GM04504 (cell line): ENCODE measurements around the gene YWHAH.

Experiments
- DNase-seq: peaks from one replicate; pipeline ENCODE4 v3.0.0-alpha.2; 2012; ENCODE audit warnings: low read depth

The YWHAH gene

DNA sequence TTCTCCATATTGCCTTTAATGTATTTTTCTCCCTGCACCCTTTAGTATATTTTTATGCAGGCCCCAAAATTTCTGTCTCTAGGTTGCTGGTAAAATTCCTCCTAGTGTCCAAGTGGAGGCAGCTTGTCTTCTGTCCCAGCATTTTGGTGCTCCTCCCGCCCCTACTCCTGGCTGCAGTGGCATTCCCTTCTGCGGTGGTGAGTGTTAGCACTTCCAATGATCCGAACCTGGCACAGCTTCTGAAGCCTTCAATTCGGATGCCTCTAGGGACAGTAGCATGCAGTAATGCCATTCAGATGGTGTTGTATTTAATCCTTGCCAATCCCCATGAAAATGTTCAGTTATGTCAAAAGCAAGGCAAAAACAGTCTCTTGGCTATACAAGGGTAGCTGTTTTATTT lies 5.9 kb downstream of the YWHAH start:
- no peak for DNase-seq

DNA sequence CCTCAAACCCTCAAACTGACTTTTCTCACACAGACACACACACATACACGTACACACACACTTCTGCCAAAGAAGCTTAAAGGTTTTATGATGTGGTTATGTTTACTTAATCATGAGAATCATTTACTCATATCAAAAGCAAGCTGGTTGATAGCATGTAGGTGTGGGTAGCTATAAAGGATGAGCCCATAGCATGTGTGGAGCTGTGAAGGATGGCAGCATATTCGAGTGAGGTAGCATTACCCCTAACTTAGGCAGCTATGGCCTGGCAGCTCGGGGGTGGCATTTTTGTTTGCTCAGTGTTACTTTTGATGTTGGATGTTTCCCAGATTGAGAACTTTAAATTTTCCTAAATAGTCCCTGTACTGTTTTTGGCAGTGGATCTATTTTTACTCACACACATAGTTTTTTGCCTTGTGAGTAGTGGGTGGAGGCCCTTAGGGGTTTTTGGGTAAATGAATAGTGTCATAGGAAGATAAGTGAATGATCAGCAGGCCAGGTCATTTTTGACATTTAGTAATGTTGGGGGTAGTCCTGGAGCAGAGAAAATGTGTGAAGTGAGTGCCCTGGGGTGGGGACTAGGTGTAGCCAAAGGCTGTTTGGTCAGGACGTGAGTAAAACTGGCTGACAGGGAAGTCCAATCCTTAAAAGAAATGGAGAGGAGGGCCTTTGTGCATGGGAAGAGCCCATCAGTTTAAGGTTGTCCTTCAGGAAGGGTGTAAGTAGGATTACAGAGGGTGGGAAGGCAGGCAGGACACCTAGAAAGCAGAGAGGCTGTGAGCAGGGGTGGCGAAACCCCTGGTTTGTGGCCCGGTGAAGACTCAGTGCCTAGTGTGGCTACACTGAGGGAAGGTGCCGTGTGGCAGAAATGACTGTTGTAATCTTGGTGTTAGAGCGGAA lies 7.1 kb downstream of the YWHAH start:
- DNase-seq = no peak

DNA sequence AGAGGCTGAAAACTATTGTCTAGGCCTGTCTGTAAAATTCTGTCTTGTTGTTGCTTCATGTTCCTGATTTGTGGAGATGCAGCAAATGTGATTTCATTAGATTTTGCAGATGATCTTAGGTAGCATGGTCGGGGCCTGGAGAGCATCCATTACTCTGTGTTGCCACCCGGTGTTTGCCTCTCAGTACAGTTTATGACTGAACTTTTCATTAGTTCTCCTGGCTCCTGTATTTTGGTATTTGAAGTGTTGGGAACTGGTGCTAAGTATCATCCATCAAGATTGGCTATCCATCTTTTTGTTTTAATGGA lies 7.7 kb downstream of the YWHAH start:
- DNase-seq = no peak

DNA sequence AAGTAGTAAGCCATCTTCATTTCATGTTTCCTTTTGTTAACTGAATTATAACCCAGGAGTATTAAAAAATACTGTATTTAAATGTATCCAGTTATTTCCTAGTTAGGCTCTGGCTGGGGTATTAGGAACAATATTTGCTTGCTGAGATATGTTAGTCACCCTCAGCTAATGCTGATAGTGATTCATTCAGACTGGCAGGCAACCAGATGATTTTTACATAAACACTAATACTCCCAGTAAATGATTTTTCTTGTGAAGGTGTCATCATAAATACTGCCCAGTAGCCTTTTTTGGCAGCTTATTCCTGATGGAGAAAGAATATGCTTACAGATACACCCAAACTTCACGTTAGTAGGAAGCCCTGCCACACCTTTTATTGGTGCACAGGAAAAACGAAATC lies 8.1 kb downstream of the YWHAH start:
- peak; percentile 76 for DNase-seq

DNA sequence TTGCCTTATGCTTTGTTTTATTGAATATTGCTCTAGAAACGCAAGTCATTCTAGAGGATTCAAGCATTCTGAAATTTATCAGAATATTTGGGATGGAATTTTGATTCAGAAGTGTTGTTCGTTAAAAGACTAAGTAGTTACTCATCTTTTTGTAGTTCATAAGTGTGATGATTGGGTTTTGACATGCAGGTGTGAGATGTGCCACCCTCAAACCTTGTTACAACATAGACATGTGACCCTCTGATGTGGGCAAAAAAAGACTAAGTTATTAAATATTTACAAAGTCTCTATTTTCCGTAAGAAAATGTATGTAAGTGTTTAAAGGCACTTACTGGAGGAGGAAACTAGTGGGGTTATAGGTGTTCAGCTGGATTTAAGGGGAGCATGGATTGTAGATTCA lies 8.9 kb downstream of the YWHAH start:
- DNase-seq = no peak

DNA sequence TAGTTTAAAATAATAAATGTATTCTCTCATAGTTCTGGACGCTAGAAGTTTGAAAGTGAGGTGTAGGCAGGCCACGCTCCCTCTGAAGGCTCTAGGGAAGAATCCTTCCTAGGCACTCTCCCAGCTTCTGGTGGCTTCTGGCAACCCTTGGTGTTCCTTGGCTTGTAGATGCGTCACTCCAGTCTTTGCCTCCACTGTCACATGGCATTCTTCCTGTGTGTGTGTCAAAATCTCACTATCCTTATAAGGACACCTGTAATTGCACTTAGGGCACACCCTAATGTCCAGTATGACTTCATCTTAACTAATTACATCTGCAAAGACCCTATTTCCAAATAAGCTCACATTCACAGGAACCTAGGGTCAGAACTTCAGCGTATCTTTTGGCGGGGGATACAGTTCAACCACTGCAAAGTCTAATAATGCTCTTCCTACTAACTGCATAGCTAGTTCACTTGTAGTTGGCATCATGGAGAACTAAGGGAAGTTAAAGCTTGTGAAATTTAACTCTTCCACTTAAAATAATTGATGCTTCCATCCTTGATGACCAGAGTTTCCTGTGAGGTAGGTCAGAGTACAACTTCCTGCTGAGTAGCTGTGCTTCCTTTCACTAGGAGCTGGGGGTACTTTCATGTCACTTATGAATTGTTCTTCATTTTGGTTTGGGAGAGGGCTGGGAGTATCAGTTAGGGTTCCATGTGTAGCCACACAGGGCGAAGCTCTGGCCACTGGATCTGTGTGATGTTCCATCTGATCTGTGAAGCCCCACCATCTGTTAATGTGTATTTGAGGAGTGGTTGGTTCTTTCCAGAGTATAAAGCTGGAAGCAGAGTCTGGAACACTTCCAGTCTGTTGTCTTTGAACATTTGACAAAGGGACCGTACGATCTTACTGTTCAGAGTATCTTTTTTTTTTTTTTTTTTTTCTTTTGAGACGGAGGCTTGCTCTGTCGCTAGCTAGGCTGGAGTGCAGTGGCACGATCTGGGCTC lies 10.5 kb downstream of the YWHAH start:
- no peak for DNase-seq

DNA sequence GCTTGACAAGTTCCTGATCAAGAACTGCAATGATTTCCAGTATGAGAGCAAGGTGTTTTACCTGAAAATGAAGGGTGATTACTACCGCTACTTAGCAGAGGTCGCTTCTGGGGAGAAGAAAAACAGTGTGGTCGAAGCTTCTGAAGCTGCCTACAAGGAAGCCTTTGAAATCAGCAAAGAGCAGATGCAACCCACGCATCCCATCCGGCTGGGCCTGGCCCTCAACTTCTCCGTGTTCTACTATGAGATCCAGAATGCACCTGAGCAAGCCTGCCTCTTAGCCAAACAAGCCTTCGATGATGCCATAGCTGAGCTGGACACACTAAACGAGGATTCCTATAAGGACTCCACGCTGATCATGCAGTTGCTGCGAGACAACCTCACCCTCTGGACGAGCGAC lies 12.0 kb downstream of the YWHAH start:
- no peak for DNase-seq

DNA sequence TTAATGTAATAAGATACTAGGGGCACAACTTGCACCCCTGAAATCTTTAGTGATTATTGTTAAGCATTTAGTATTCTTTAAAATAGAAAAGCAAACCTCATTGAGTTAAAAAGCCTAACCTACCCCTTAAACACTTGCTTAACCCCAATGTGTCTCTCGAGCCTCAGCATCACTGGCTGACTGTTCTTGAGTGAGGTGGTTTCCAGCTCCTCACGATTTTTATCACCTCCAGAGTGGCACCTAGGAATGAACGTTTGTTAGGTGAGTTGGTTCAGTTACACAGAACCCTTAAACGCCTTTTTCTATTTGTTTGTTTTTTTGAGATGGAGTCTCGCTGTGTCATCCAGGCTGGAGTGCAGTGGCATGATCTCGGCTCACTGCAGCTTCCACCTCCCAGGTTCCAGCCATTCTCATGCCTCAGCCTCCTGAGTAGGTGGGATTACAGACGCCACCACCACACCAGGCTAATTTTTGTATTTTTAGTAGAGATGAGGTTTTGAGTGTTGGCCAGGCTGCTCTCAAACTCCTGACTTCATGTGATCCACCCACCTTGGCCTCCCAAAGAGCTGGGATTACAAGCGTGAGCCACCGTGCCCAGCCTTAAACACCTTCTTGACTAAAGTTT lies 13.7 kb downstream of the YWHAH start:
- DNase-seq = no peak

DNA sequence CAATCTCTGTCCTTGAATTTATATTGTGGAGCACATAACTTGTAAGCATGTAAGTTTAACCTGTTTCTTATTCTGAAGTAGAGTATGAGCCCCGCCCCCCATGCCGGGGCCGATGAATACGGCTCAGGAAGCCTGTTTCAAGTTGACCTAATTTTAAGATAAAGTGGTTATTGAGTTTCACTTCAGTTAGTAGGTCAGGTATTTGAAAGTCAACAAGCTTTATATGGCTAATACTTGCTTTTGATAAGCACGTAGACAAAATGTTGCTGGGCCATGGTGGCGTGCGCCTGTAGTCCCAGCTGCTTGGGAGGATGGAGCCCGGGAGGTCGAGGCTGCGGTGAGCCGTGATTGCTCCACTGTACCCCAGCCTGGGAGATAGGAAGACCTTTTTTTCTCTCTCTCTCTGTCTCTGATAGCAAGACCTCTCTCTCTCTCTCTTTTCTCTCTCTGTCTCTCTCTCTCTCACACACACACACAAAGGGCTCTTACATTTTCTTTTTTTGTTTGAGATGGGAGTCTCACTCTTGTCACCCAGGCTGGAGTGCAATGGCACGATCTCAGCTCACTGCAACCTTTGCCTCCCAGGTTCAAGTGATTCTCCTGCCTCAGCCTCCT lies 14.4 kb downstream of the YWHAH start:
- no peak for DNase-seq

DNA sequence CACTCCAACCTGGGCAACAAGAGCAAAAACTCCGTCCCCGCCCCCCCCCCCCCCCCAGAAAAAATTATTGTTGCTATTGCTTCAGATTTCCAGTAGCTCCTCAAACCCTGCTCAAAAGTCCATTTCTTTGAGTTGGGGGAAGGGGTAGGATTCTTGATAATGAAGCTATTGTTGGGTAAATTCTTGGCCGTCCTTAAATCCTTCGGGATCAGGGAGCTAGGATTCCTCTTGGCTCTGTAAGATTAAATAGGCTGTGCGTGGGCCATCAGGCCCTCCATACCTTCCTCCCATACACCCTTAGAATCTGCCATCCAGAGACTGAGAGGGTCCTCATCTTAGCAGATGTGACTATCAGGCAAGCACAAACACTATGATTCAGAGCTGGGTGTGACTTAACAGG lies 16.4 kb downstream of the YWHAH start:
- no peak for DNase-seq

DNA sequence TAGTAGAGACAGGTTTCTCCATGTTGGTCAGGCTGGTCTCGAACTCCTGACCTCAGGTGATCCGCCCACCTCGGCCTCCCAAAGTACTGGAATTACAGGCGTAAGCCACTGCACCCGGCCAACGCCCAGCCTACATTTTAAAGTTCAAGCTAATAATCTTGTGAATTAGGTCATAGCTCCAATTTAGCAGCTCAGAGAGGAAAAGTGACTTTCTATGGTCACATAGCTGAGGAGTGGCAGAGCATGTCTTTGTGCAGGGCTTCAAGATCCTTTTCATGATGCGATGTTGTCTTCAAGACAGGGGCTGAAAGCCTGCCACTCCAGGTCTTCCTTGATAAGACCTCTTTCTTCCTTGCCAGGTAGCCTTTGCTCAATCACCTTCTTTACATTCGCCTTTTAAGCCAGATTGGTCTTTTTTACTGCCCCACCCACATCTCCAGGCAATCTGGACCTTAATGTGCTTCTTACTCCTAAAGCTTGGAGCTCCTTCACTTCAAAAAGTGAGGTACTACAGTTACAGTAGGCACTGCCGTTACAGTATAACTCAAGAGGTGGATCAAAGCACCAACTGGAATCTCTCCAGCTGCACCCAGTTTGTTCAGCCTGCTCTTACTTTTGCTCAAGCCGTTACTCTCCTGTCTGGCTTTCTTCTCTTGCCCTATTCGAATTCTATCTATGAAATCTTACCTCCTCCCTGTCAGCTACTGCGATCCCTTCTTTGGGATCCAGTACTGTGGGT lies 18.2 kb downstream of the YWHAH start:
- no peak for DNase-seq

DNA sequence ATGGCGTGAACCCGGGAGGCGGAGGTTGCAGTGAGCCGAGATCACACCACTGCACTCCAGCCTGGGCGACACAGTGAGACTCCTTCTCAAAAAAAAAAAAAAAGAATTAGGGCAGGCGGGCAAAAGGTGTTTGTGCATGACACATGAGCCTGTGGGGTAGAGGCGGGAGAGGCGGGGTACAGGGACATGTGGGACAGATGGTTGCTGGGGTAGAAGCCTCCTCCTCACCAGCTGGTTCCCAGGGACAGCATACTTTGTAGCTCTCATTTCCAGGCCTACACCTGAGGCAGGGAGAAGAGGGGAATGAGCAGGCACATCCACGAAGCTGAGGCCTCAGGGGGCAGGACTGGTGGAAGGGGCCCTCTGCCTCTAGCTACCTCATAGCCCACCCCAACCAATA lies 23.7 kb downstream of the YWHAH start:
- DNase-seq = no peak

DNA sequence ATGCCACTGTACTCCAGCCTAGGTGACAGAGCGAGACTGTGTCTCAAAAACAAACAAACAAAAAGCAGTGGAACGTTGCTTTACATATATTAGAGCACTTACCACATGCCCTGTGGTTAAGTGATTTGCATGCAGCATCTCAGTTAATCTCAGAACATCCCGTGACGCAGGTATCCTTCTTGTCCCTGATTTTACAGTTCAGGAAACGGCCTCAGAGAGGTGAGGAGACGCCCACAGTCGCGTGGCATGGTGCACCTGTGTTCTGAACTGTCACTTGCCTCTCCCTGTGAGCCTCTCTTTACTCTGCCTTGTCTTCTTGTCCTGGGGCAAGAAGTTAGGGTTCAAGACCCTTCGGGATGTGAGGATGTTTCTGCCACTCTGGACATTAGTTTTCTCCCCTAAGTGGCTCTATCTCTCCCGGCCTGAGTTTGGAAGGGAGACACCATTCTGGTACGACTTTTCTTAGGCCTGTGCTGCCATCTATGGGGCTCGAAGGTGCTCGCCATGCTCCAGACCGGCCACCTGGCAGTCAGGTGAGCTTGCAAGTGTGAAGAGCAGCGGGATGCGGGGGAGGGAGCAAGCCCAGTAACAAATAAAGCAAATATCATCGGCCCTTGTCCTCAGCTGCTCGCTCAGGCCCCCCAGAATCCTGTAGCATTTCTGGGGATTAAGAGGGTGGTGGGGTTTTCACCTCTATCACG lies 25.6 kb downstream of the YWHAH start:
- DNase-seq = peak; percentile 40

DNA sequence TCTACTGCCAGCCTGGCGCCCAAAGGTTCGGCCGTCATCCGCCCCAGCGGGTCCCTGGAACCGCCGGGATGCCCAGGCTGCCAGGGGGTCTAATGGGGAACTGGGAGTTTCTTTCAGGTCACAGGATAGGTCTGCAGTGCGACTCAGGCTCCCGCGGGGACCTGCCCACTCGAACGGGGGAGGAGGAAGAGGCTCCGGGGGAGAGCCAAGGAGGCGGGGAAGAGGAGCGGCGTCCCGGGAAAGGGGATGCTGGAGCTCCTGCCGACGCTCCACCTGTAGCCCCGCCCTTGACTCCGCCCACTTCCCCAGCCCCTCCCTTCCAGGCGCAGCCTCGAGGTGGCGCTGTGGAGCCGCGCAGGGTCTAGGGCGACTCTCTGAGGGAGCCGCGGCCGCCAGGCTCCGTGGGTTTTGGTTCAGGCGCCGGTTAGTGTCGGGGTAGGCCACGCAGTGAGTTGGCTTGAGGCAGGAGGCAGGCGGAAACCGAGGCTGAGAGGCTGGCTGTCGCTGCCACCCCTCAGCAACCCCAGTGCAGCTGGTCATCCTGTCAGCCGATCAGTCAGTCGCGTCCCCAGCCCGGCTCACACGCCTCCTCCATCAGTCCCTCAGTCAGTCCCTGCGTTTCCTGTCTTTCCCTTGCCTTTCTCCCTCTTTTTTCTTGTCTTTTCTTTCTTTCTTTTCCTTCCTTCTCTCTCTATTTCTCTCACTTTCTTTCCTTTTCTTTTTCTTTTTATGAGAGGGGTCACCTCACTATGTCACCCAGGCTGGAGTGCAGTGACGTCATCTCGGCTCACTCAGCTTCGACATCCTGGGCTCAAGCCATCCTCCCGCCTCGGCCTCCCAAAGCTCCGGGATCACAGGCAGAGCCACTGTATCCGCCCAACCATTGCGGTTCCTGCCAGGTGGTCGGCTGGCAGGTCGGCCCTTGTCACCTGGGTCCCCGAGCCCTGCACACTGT lies 26.4 kb downstream of the YWHAH start:
- DNase-seq = no peak

DNA sequence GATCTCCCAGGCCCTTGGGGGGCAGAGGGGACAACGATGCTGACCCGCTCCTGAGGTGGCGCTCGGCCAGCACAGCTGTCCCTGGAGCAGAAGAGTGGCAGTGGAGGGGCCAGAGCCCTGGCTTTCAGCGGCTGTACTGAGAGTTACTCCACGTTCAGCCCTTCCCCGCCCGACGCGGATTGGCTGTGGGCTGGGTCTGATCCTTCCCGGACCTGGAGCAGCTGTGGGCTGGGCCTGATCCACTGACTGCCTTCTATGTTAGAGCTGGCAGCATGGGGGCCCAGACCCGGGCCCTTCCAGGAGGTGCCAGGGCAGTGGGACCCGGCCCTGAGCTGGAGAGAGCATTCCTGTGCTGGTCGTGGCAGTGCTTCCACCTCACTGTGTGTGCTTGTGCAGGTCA lies 27.8 kb downstream of the YWHAH start:
- DNase-seq = no peak

DNA sequence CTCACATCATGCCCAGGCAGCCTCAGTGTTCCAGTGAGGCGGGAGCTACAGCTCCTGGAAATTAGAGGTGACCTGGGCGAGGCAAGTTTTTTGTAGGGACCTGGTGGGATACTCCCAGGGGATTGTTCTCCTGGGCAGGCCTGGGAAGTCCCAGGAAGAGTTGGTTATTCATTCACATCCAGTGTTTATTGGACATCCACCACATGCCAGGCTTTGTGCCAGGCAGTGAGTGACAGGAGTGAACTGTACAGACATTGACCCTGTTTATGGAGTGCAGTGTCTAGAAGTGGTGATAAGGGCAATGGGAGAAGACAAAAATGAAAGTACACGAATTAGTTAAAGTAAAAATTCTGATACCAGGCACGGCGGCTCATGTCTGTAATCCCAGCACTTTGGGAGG lies 29.4 kb downstream of the YWHAH start:
- DNase-seq = no peak

DNA sequence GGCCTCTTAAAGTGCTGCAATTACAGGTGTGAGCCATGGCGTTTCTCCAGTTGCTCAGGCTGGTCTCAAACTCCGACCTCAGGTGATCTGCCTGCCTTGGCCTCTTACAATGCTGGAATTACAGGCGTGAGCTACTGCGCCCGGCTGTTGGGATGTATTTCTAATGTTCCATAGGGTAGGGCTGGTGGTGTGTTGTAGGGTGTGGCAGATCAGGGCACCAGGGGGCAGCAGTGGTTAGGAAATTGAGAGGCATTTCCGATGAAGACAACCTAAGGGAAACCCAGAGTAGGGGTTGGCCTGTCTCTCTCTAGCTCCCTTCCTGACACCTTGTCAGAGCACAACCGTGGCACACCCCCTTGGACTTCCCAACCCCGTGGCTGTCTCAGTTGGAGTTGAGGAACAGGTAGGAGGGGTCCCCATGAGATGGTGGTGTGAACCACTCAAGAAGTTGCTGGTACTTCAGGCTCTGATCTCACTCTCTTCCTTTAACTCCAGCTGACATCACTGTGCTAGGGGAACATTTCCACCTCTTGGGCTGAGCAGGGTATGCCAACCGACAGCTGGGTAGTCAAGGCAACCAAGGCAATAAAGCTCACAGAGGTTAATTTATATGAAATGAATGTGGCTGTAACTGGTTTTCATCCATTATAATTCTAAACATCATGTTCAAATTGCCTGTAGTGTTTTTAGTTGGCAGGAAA lies 33.0 kb downstream of the YWHAH start:
- peak; percentile 37 for DNase-seq

DNA sequence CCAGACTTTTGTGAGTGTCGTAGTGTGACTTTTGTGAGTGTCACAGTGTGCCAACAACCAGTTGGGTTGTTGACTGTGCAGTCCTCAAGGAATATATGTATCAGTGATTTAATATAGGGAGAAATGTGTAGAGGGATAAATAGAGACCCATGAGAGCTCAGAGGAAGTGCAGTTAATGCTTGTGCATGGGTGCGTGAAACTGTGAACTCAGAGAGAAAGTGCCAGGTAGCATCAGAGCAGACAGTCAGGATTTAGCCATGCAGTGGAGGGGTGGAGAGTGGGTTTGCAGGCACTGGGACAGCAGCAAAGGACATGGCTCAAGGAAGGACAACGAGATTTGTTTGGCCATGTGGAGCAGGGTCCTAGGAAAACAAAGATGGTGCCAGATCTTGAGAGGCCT lies 33.6 kb downstream of the YWHAH start:
- no peak for DNase-seq

DNA sequence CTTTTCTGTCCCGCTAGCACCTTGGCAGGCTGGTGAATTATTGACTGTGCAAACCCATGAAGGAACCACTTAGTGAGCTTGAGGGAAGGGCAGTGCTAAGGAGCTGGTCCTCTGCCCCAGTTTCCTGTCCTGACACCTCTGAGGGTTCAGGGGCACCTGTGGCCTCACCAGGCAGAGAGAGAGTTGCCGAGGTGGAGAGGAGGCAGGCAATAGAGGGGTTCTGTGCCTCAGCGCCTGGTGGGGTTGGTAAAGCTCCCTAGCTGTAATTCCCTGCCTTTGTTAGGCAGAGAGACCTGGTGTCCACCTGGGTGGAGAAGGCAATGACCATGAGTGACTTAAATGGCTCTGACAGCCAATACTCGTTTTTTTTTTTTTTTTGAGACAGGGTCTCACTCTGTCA lies 36.3 kb downstream of the YWHAH start:
- DNase-seq = no peak
